B cell (primary cell): ENCODE measurements around the gene NR1D1. TPM values are rescaled to one million over a fixed set of nuclear protein-coding genes. Genes with fewer than 3 reads are reported as not detected.

Experiments
- ATAC-seq: fragments of 200-7000 bp; cut with Tn5 transposase; one replicate; pipeline ENCODE4 v1.10.0; 2021; ENCODE audit warnings: low read depth, mild to moderate bottlenecking, moderate number of reproducible peaks, moderate library complexity
- CTCF ChIA-PET: fragments of 350-600 bp; sonication (Branson Sonifier 250); formaldehyde crosslinking; loops from one replicate; lab custom pipeline; 2021; ENCODE audit warnings: antibody characterized with exemption, inconsistent platforms; lab: Charles Lee
- POLR2A ChIA-PET: fragments of 350-600 bp; sonication (Branson Sonifier 250); formaldehyde crosslinking; loops from one replicate; lab custom pipeline; 2021; ENCODE audit warnings: antibody characterized with exemption; lab: Charles Lee
- DNase-seq: peaks from one replicate; pipeline ENCODE4 v3.0.0; 2013
- H2AFZ ChIP-seq: 2 replicates; pipeline ENCODE4 v1.6.1; 2012; ENCODE audit warnings: mild to moderate bottlenecking, low read depth, low read length; ENCODE audit not compliant: insufficient read depth, poor library complexity, severe bottlenecking
- H3K27ac ChIP-seq, 2 donors: 1 replicate in 1 of 2; 2 replicates in 1 of 2; pipeline ENCODE4 v1.5.1; 2012 to 2013; ENCODE audit warnings: low read length in 2 of 2, mild to moderate bottlenecking in 2 of 2, moderate library complexity in 1 of 2
- H3K27me3 ChIP-seq, 4 experiments: fragments of 200-600 bp in 1 of 4; sonication (generic) in 1 of 4; replicated peaks in 1 of 4; 1 replicate in 2 of 4; 2 replicates in 2 of 4; pipeline versions ENCODE4 v1.6.1 to v1.7.0; 2013 to 2016; ENCODE audit warnings: low read length in 3 of 4, mild to moderate bottlenecking in 2 of 4, mixed read lengths in 1 of 4, moderate library complexity in 1 of 4; ENCODE audit not compliant: insufficient read depth in 4 of 4, control insufficient read depth in 3 of 4; ENCODE audit errors: control extremely low read depth in 1 of 4
- H3K36me3 ChIP-seq, 2 experiments: replicated peaks in 1 of 2; 1 replicate in 1 of 2; 2 replicates in 1 of 2; pipeline versions ENCODE4 v1.6.1 to v1.7.1; 2013; ENCODE audit warnings: low read length in 1 of 2; ENCODE audit not compliant: insufficient read depth in 2 of 2, control insufficient read depth in 1 of 2; ENCODE audit errors: control extremely low read depth in 1 of 2, extremely low read depth in 1 of 2
- H3K4me1 ChIP-seq, 2 donors: fragments of 200-600 bp in 1 of 2; sonication (generic) in 1 of 2; 1 replicate in 1 of 2; 2 replicates in 1 of 2; pipeline versions ENCODE4 v1.5.1 to v1.6.1; 2013 to 2017; ENCODE audit warnings: low read length in 2 of 2; ENCODE audit not compliant: control insufficient read depth in 2 of 2, insufficient read depth in 2 of 2
- H3K4me2 ChIP-seq: replicated peaks from 2 replicates; pipeline ENCODE3; 2012; ENCODE audit warnings: mild to moderate bottlenecking, low read depth, low read length; ENCODE audit not compliant: poor library complexity, severe bottlenecking
- H3K4me3 ChIP-seq, 5 experiments: fragments of 200-600 bp in 1 of 5; sonication (generic) in 1 of 5; 1 replicate in 3 of 5; 2 replicates in 2 of 5; pipeline versions ENCODE4 v1.5.1 to v1.7.0; 2011 to 2016; ENCODE audit warnings: low read length in 4 of 5, mild to moderate bottlenecking in 4 of 5, low read depth in 2 of 5, control low read depth in 1 of 5, moderate library complexity in 1 of 5; ENCODE audit not compliant: insufficient read depth in 1 of 5; ENCODE audit errors: control extremely low read depth in 1 of 5, extremely low read depth in 1 of 5
- H3K79me2 ChIP-seq: fragments of 200-600 bp; sonication (generic); one replicate; pipeline ENCODE4 v1.6.0; 2016; ENCODE audit warnings: low read length; ENCODE audit not compliant: control insufficient read depth, insufficient read depth
- H3K9ac ChIP-seq: fragments of 200-600 bp; sonication (generic); 2 replicates; pipeline ENCODE4 v1.6.1; 2017; ENCODE audit warnings: mild to moderate bottlenecking, low read length, moderate library complexity
- H3K9me3 ChIP-seq, 3 donors: one replicate each; pipeline versions ENCODE4 v1.6.1 to v1.7.1; 2013; ENCODE audit warnings: low read length in 2 of 3; ENCODE audit not compliant: control insufficient read depth in 2 of 3, insufficient read depth in 1 of 3; ENCODE audit errors: control extremely low read depth in 1 of 3
- H4K20me1 ChIP-seq: 2 replicates; pipeline ENCODE4 v1.6.0; 2012; ENCODE audit warnings: mild to moderate bottlenecking, low read length; ENCODE audit not compliant: insufficient read depth, control insufficient read depth, poor library complexity, severe bottlenecking
- H3K27ac Mint-ChIP-seq: one replicate; pipeline ENCODE4 v1.8.0; 2021; ENCODE audit warnings: mixed read lengths
- H3K27me3 Mint-ChIP-seq: one replicate; pipeline ENCODE4 v1.8.0; 2021; ENCODE audit warnings: mixed read lengths
- H3K4me1 Mint-ChIP-seq: one replicate; pipeline ENCODE4 v1.8.0; 2021; ENCODE audit warnings: mixed read lengths
- H3K4me3 Mint-ChIP-seq: one replicate; pipeline ENCODE4 v1.8.0; 2021; ENCODE audit warnings: mixed read lengths
- H3K9me3 Mint-ChIP-seq: one replicate; pipeline ENCODE4 v1.8.0; 2022; ENCODE audit warnings: mixed read lengths; ENCODE audit not compliant: insufficient read depth
- CTCF ChIP-seq: fragments of 200-600 bp; IDR thresholded peaks from one replicate; pipeline ENCODE4 v1.8.0; 2022; ENCODE audit warnings: antibody characterized with exemption, mild to moderate bottlenecking
- EZH2 ChIP-seq: IDR thresholded peaks from 2 replicates; pipeline ENCODE4 v1.6.1; 2012; ENCODE audit warnings: borderline replicate concordance, low read depth, mild to moderate bottlenecking, moderate library complexity, low read length; ENCODE audit not compliant: insufficient read depth, poor library complexity, severe bottlenecking
- WGBS: methylation state at CpG from one replicate; pipeline ENCODE4 v1.1.5; 2013; ENCODE audit warnings: missing lambda C conversion rate; ENCODE audit not compliant: insufficient coverage; 5-methylcytosine and 5-hydroxymethylcytosine counted together
- intact Hi-C: fragments of 100-400 bp; cut with micrococcal nuclease; formaldehyde crosslinking; loops from one replicate; pipeline ENCODE4 v1.10.0; 2022
- polyA plus RNA-seq: library from polyadenylated mRNA; depleted of rRNA; stranded (reverse); fragments of >200 nt; gene quantifications from 2 replicates; pipeline ENCODE4 v1.2.3, GENCODE V29; 2012
- total RNA-seq, 2 donors: library from RNA; stranded (reverse); fragments of 120-200 nt in 1 of 2; gene quantifications; 1 replicate in 1 of 2; 2 replicates in 1 of 2; pipeline versions ENCODE4 v1.2.3 to v1.2.4, GENCODE V29; 2013 to 2022

The NR1D1 gene
- total and polyA plus RNA-seq, 2 donors (not counting 1 experiment from before 2014, with no cell fraction given), result 6.7 to 7.7 TPM

DNA sequence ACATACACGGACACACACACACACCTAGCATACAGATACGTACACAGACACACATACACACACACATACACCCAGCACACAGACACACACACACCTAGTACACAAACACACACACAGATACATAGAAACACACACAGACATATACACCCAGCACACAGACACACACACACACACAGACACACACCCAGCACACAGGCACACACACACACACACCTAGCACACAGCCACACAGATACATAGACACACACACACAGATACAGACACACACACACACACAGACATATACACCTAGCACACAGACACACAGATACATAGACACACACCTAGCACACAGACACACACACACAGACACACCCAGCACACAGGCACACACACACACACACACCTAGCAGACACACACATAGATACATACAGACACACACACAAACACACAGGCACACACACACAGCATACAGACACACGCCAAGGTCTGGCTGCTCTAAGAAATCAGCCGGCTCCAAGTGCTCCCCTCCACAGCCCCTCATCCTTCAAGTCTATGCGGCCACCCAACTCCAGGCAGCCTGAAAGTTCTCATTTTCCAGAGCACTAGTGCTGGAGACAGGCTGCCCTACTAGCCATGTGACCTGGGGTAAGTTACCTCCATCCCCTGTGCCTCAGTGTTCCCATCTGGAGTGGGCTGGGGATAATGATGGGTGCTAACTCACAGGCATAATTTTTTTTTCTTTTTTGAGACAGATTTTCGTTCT lies 13.2 kb downstream of the NR1D1 start:
- H3K27ac ChIP-seq, result no peak overlapping the region
- H2AFZ ChIP-seq, result no peak overlapping the region
- ATAC-seq (no peak), DNase-seq (no peak)
- ChIA-PET CTCF (interaction anchor here (0.6 to 8.0 kb wide), 28 partner anchors 11 to 104 kb away, joined by 3 to 85 read pairs (median 8); partner anchors contain the start of genes CASC3, CSF3, MED24 and NR1D1), POLR2A (interaction anchor here (1.0 to 1.1 kb wide), 2 partner anchors 14 to 25 kb away, joined by 3 read pairs; no protein-coding TSS in a partner anchor)
- no peak overlapping the region for H3K4me2 ChIP-seq
- no peak overlapping the region for H3K27ac Mint-ChIP-seq
- H4K20me1 ChIP-seq, result no peaks in the 10 kb centered on the region
- H3K4me3 Mint-ChIP-seq, result no peak overlapping the region
- 97% methylated on average over 6 of the region's 6 CpGs for WGBS
- peaks cover 3% of the 10 kb centered on the region for H3K4me1 Mint-ChIP-seq
- H3K9me3 ChIP-seq, result no peaks in the 10 kb centered on the region
- H3K79me2 ChIP-seq, result peaks cover 3% of the 10 kb centered on the region
- no peaks in the 10 kb centered on the region for H3K27me3 ChIP-seq
- no peak for TF ChIP-seq EZH2
- TF ChIP-seq CTCF, result no peak
- H3K9me3 Mint-ChIP-seq, result no peaks in the 10 kb centered on the region
- no peaks in the 10 kb centered on the region for H3K27me3 Mint-ChIP-seq
- H3K4me3 ChIP-seq, result no peak overlapping the region
- peaks cover 7 to 35% of the 10 kb centered on the region in 2 experiments for H3K36me3 ChIP-seq
- no peak overlapping the region for H3K9ac ChIP-seq
- intact Hi-C loops, result no loop called here
- H3K4me1 ChIP-seq, result no peaks in the 10 kb centered on the region
